Endodermal cell (in vitro differentiated cells): ENCODE results near the gene IFNLR1. TPM values are rescaled to one million over a fixed set of nuclear protein-coding genes. Genes with fewer than 3 reads are reported as not detected.

Source experiments
- DNase-seq: peaks from one replicate; pipeline ENCODE4 v3.0.0-alpha.2; 2017
- H3K27ac ChIP-seq: 2 replicates; pipeline ENCODE4 v1.5.1; 2013; ENCODE audit warnings: mild to moderate bottlenecking, low read depth, low read length, moderate library complexity
- H3K27me3 ChIP-seq: 2 replicates; pipeline ENCODE4 v1.6.1; 2013; ENCODE audit warnings: mild to moderate bottlenecking, low read length, moderate library complexity; ENCODE audit not compliant: insufficient read depth, control insufficient read depth, poor library complexity, severe bottlenecking
- H3K36me3 ChIP-seq: 2 replicates; pipeline ENCODE4 v1.7.0; 2013; ENCODE audit warnings: mild to moderate bottlenecking, low read length, moderate library complexity; ENCODE audit not compliant: control insufficient read depth, insufficient read depth
- H3K4me1 ChIP-seq: one replicate; pipeline ENCODE4 v1.7.0; 2013; ENCODE audit warnings: low read length; ENCODE audit not compliant: control insufficient read depth, insufficient read depth
- H3K4me3 ChIP-seq: 2 replicates; pipeline ENCODE4 v1.5.1; 2013; ENCODE audit warnings: mild to moderate bottlenecking, low read length, moderate library complexity
- H3K9ac ChIP-seq: 2 replicates; pipeline ENCODE4 v1.6.1; 2013; ENCODE audit warnings: mild to moderate bottlenecking, low read length, moderate library complexity; ENCODE audit not compliant: poor library complexity, severe bottlenecking; ENCODE audit errors: extremely low read depth
- H3K9me3 ChIP-seq: 2 replicates; pipeline ENCODE4 v1.6.1; 2013; ENCODE audit warnings: mild to moderate bottlenecking, low read length, moderate library complexity; ENCODE audit not compliant: control insufficient read depth
- H3K27ac Mint-ChIP-seq: 2 replicates; pipeline ENCODE4 v1.8.0; 2020; ENCODE audit warnings: mixed read lengths
- H3K27me3 Mint-ChIP-seq: 2 replicates; pipeline ENCODE4 v1.8.0; 2021; ENCODE audit warnings: mild to moderate bottlenecking, mixed read lengths; ENCODE audit not compliant: insufficient read depth
- H3K36me3 Mint-ChIP-seq: 2 replicates; pipeline ENCODE4 v1.8.0; 2020; ENCODE audit warnings: low read depth, mixed read lengths
- H3K4me1 Mint-ChIP-seq: 2 replicates; pipeline ENCODE4 v1.8.0; 2020; ENCODE audit warnings: mixed read lengths
- H3K4me3 Mint-ChIP-seq: 2 replicates; pipeline ENCODE4 v1.8.0; 2020; ENCODE audit warnings: mild to moderate bottlenecking, moderate library complexity, mixed read lengths
- H3K9me3 Mint-ChIP-seq: 2 replicates; pipeline ENCODE4 v1.8.0; 2020; ENCODE audit warnings: mild to moderate bottlenecking, mixed read lengths
- WGBS, 2 experiments: methylation state at CpG; one replicate each; pipeline versions ENCODE4 v1.1.5 to v1.1.7; 2013; ENCODE audit warnings: missing lambda C conversion rate in 2 of 2, mixed read lengths in 1 of 2; ENCODE audit not compliant: insufficient coverage in 1 of 2, insufficient read length in 1 of 2; 5-methylcytosine and 5-hydroxymethylcytosine counted together
- total RNA-seq, 2 donors: library from RNA; stranded (reverse); fragmentation: NEBNext Ultra II Directional in 1 of 2; extraction: Animal tissue kit (Norgen Biotek cat#: 25700) in 1 of 2; gene quantifications; 2 replicates in 1 of 2; 3 replicates in 1 of 2; pipeline ENCODE4 v1.2.1, GENCODE V29; 2021
- TF ChIP-seq, protein P1 (sequence below): fragments of 200-600 bp; sonication (generic); conservative IDR thresholded peaks from 2 replicates; pipeline ENCODE4 v1.5.0; 2021; ENCODE audit warnings: antibody characterized with exemption, mild to moderate bottlenecking

IFNLR1 gene
- total RNA-seq, 2 donors from 2014 or later = 12.1 to 13.0 TPM

DNA sequence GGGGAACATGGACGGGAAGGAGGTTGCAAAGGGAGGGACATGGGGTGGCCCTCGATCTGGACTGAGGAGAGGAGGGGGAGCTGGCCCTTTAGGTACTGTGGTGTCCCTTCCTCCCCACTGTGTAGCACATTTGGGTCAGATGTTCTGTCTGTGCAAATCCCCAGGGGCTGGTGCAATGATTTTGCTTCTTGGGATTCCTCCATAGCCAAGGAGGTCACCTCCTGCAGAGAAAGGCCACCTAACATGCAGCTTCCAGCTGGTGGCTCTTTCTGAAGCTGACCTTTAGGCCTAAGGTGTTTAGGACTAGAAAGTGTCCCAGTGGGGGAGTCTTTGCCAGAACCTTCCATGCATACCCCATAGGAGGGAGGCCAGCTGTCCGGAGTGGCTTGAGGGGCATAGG lies 66.1 kb downstream of the IFNLR1 start:
- H3K27ac Mint-ChIP-seq = no peak overlapping the region
- no peaks in the 10 kb centered on the region for H3K9me3 Mint-ChIP-seq
- no peaks in the 10 kb centered on the region for H3K36me3 ChIP-seq
- H3K4me1 Mint-ChIP-seq = peaks cover 6% of the 10 kb centered on the region
- H3K27me3 Mint-ChIP-seq = no peaks in the 10 kb centered on the region
- TF ChIP-seq, protein P1, sequence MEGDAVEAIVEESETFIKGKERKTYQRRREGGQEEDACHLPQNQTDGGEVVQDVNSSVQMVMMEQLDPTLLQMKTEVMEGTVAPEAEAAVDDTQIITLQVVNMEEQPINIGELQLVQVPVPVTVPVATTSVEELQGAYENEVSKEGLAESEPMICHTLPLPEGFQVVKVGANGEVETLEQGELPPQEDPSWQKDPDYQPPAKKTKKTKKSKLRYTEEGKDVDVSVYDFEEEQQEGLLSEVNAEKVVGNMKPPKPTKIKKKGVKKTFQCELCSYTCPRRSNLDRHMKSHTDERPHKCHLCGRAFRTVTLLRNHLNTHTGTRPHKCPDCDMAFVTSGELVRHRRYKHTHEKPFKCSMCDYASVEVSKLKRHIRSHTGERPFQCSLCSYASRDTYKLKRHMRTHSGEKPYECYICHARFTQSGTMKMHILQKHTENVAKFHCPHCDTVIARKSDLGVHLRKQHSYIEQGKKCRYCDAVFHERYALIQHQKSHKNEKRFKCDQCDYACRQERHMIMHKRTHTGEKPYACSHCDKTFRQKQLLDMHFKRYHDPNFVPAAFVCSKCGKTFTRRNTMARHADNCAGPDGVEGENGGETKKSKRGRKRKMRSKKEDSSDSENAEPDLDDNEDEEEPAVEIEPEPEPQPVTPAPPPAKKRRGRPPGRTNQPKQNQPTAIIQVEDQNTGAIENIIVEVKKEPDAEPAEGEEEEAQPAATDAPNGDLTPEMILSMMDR = no peak
- H3K9me3 ChIP-seq = no peaks in the 10 kb centered on the region
- DNase-seq = no peak
- no peak overlapping the region for H3K4me3 Mint-ChIP-seq
- H3K36me3 Mint-ChIP-seq = no peaks in the 10 kb centered on the region
- H3K9ac ChIP-seq = no peak overlapping the region
- no peak overlapping the region for H3K4me3 ChIP-seq
- WGBS, 2 experiments = 77 to 92% methylated on average over 2 to 3 of the region's 3 CpGs
- no peak overlapping the region for H3K27ac ChIP-seq
- no peaks in the 10 kb centered on the region for H3K4me1 ChIP-seq
- H3K27me3 ChIP-seq = no peaks in the 10 kb centered on the region

DNA sequence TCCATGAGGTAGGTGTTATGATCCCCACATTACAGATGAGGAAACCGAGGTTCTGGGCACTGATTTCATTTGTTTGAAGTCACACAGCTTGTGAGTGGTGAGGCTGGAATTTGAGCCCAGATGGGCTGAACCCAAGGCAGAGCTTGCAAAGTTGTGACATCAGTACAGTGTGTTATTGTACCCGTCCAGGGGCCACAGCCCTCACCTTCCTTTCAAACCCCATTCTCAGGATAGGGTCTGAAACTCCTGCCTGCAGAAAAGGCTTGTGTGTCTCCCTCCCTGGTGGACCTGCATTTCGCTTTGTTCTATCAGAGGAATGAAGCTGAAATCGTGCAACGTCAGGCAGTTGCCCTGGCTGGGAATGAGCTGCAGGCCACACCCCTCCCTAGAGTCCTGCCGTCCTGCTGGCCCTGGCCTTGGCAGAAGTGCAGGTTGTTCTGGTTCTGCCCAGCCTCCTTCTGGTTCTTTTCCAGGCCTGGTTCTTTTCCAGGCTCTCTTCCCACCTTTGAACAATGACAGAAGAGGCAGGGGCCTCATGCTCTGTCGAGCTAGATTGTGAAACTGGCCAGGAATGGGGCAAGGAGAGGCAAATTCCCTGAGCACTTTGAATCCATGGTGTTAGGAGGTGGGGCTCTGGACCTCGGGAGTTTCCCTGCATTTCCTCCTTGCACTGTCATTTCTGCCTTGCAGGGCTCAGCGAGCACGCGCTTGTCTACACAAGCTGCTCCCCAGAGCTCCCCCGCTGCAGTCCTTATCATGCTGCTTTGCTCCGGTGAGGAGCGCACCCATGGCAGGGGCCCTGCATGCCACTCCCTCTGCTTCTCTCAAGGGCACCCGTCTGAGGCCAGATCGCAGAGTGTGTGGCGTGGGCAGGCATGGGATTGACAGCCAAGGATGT lies 67.0 kb downstream of the IFNLR1 start:
- H3K36me3 Mint-ChIP-seq = no peaks in the 10 kb centered on the region
- no peak overlapping the region for H3K4me3 Mint-ChIP-seq
- no peak overlapping the region for H3K27ac ChIP-seq
- H3K4me1 ChIP-seq = no peaks in the 10 kb centered on the region
- H3K27me3 Mint-ChIP-seq = no peaks in the 10 kb centered on the region
- no peaks in the 10 kb centered on the region for H3K36me3 ChIP-seq
- TF ChIP-seq, protein P1 = no peak
- no peak overlapping the region for H3K9ac ChIP-seq
- WGBS, 2 experiments = 77 to 85% methylated on average over 14 to 17 of the region's 17 CpGs
- no peaks in the 10 kb centered on the region for H3K9me3 ChIP-seq
- no peak overlapping the region for H3K27ac Mint-ChIP-seq
- no peak overlapping the region for H3K4me3 ChIP-seq
- DNase-seq = no peak
- peaks cover 6% of the 10 kb centered on the region for H3K4me1 Mint-ChIP-seq
- H3K9me3 Mint-ChIP-seq = no peaks in the 10 kb centered on the region
- no peaks in the 10 kb centered on the region for H3K27me3 ChIP-seq

- no peak overlapping the region for H3K27ac Mint-ChIP-seq
- WGBS, 2 experiments = 78 to 87% methylated on average over 5 of the region's 5 CpGs
Measured at GRCh38 chr1:24119489-24119858, 67.6 kb downstream of the IFNLR1 start.

More at GRCh38 chr1:24119489-24119858, 67.6 kb downstream of the IFNLR1 start:
- Mint-ChIP-seq H3K9me3 (no peaks in the 10 kb centered on the region), H3K4me3 (no peak overlapping the region), H3K4me1 (peaks cover 6% of the 10 kb centered on the region), H3K27me3 (no peaks in the 10 kb centered on the region), H3K36me3 (no peaks in the 10 kb centered on the region)
- peaks cover 4% of the 10 kb centered on the region for H3K4me1 ChIP-seq
- H3K4me3 ChIP-seq = no peak overlapping the region
- no peaks in the 10 kb centered on the region for H3K9me3 ChIP-seq
- no peaks in the 10 kb centered on the region for H3K27me3 ChIP-seq
- no peak for DNase-seq
- TF ChIP-seq, protein P1 = no peak
- H3K36me3 ChIP-seq = no peaks in the 10 kb centered on the region
- H3K9ac ChIP-seq = no peak overlapping the region
- H3K27ac ChIP-seq = no peak overlapping the region
